Progenitor cell of endocrine pancreas (in vitro differentiated cells): Measurements from ENCODE around the gene SLAMF6. TPM values are rescaled to one million over a fixed set of nuclear protein-coding genes. Genes with fewer than 3 reads are reported as not detected.
"Not testable (repeated sequence)": the region's sequence is repeated elsewhere in the genome, so short reads cannot be mapped to it uniquely, and the experiment has no call there.

Experiments
- DNase-seq: peaks from one replicate; pipeline ENCODE4 v3.0.0; 2021; ENCODE audit warnings: low spot score; ENCODE audit not compliant: unreplicated experiment
- H3K27ac Mint-ChIP-seq: 2 replicates; pipeline ENCODE4 v1.8.0; 2021; ENCODE audit warnings: mild to moderate bottlenecking, moderate library complexity, mixed read lengths
- H3K27me3 Mint-ChIP-seq: 2 replicates; pipeline ENCODE4 v1.8.0; 2021; ENCODE audit warnings: mixed read lengths
- H3K36me3 Mint-ChIP-seq: 2 replicates; pipeline ENCODE4 v1.8.0; 2022; ENCODE audit warnings: mixed read lengths; ENCODE audit not compliant: insufficient read depth
- H3K4me1 Mint-ChIP-seq: 2 replicates; pipeline ENCODE4 v1.8.0; 2021; ENCODE audit warnings: low read depth, mixed read lengths
- H3K4me3 Mint-ChIP-seq: 2 replicates; pipeline ENCODE4 v1.8.0; 2021; ENCODE audit warnings: low read depth, mild to moderate bottlenecking, moderate library complexity, mixed read lengths
- H3K9me3 Mint-ChIP-seq: 2 replicates; pipeline ENCODE4 v1.8.0; 2021; ENCODE audit warnings: low read depth, mixed read lengths
- CTCF ChIP-seq: fragments of 200-600 bp; sonication (generic); IDR thresholded peaks from one replicate; pipeline ENCODE4 v1.5.0; 2021; ENCODE audit warnings: antibody characterized with exemption, mild to moderate bottlenecking; ENCODE audit not compliant: unreplicated experiment
- total RNA-seq: library from RNA; stranded (reverse); gene quantifications from 2 replicates; pipeline ENCODE4 v1.2.1, GENCODE V29; 2021

SLAMF6 gene
- total RNA-seq, 1 donor from 2014 or later: not detected

GRCh38 chr1:160489513-160490261 is 33.4 kb downstream of the SLAMF6 start:
- Mint-ChIP-seq H3K27me3 (no peaks in the 10 kb centered on the region), H3K4me1 (no peaks in the 10 kb centered on the region), H3K4me3 (no peak overlapping the region), H3K9me3 (no peaks in the 10 kb centered on the region), H3K36me3 (no peaks in the 10 kb centered on the region), H3K27ac (no peak overlapping the region)
- no peak for DNase-seq
- no peak for TF ChIP-seq CTCF

DNA sequence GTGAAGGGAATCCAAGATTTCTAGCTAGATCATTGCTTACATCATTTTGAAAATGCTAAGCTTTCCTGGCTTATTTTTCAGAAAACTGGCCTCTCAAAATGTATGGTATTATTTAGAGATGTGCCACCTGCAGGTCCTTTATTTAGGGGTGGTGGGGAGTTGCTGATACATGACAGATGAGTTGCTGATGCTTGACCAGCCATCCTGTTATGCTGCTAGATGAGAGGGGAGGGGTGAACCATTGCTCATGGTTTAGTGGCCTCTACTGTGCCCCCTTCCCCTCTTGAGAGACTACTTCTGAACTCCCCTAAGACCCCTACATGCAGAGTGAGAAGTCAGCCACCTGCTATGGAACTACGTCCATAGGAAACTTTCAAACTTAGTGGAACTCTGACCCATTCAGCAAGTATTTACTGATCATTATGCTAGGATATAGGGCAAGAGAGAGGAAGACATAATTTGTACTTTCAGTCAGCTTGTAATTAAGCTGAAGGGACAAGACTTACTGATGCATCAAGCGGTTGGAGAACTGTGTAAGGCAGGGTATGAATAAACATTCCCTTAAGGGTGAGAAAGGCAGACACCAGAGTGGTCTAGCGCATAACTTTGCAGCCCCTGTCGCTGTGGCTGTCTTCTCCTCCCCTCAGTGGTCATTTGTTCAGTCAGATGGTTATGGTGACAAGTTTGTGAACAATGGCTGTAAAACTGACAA is 34.6 kb downstream of the SLAMF6 start:
- no peak for TF ChIP-seq CTCF
- no peak for DNase-seq
- Mint-ChIP-seq H3K9me3 (no peaks in the 10 kb centered on the region), H3K27me3 (no peaks in the 10 kb centered on the region), H3K4me1 (no peaks in the 10 kb centered on the region), H3K4me3 (no peak overlapping the region), H3K27ac (no peak overlapping the region), H3K36me3 (no peaks in the 10 kb centered on the region)

DNA sequence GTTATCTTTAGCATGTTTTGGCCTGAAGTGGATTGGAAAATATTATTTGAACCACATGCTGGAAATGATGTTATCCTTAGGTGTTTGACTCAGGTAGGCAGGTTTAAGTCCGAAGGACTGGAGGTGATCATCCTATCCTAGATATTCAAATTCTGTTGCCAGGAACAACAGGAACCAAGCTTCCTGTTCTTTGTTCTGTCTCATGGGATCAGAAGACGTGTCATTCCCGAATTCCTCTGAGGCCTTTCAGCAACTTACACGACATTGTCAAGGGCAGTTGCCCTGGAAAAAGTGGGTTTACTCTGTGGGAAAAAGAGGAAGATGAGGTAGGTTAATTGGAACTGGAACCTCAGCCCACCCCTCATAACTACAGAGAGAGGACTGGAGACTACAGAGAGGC is 36.6 kb downstream of the SLAMF6 start:
- Mint-ChIP-seq H3K4me3 (no peak overlapping the region), H3K27ac (no peak overlapping the region), H3K27me3 (no peaks in the 10 kb centered on the region), H3K4me1 (no peaks in the 10 kb centered on the region), H3K9me3 (peaks cover 6% of the 10 kb centered on the region), H3K36me3 (no peaks in the 10 kb centered on the region)
- no peak for TF ChIP-seq CTCF
- no peak for DNase-seq

DNA sequence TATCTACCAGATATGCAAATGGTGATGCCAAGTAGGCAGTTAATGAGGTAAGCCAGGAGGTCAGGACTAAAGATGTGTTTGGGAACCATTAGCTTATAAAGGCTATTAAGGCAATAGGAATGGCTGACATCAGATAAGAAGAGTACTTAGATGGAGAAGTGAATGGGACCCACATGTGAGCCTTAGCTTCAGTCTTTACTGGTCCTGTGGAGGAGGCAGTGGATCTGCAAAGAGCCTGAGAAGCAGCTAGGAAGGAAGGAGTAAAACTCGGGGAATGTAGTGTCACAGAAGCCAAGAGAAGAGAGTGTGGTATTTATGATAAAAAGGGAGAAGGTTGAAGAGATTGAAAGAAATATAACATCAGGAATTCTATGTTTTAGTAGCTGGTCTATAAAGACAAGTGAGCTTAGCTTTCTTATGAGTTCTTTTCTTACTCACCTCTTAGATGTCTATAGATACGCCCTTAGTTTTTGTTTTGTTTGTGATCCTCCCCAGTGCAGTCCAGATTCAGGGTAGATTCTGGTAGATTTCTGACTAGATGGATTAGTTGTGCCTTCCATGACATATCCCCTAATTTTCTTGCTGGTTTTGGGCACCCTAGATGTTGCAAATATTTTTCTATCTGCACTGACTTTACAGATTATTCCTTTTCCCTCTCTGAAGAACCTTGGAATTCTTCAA is 39.4 kb downstream of the SLAMF6 start:
- Mint-ChIP-seq H3K4me3 (no peak overlapping the region), H3K4me1 (no peaks in the 10 kb centered on the region), H3K36me3 (peaks cover 1% of the 10 kb centered on the region), H3K27ac (no peak overlapping the region), H3K27me3 (no peaks in the 10 kb centered on the region), H3K9me3 (peaks cover 19% of the 10 kb centered on the region)
- TF ChIP-seq CTCF: no peak
- no peak for DNase-seq

DNA sequence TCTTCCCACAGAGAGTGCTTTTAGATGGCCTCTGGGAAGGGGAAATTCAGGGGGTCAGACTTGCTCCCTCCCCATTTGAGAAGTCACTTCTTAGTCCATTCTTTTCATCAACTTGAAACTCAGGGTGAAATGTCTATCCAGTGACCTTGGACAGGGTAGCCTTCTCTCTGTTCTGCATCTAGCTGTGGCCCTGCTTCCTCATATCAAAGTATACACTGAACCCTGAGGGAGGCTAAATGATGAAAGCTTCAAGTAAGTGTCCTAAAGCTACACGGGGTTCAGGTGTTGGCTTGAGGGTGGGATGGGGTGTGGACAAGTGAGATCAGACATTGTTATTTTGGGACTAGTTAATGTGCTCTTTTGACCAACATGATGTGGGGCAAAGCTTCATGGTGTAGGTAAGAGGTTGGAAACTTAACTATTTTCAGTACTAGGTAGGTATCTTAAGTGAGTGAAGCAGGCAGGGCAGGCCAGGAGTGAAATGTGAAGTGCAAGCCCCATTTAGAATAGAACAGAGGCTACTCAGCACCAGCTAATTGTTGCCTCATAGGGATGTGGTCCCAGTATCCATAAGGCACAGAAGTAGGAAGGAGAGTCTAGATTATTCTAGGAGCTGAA is 41.0 kb downstream of the SLAMF6 start:
- Mint-ChIP-seq H3K4me3 (no peak overlapping the region), H3K27ac (no peak overlapping the region), H3K4me1 (no peaks in the 10 kb centered on the region), H3K36me3 (peaks cover 3% of the 10 kb centered on the region), H3K9me3 (peaks cover 24% of the 10 kb centered on the region), H3K27me3 (no peaks in the 10 kb centered on the region)
- TF ChIP-seq CTCF: no peak
- DNase-seq: no peak

- not testable (repeated sequence) for H3K27me3 Mint-ChIP-seq, DNase-seq, H3K4me3 Mint-ChIP-seq, H3K36me3 Mint-ChIP-seq, H3K27ac Mint-ChIP-seq, H3K4me1 Mint-ChIP-seq
- H3K9me3 Mint-ChIP-seq: peaks cover 24% of the 10 kb centered on the region
Measured at GRCh38 chr1:160480781-160481180, 42.3 kb downstream of the SLAMF6 start.

DNA sequence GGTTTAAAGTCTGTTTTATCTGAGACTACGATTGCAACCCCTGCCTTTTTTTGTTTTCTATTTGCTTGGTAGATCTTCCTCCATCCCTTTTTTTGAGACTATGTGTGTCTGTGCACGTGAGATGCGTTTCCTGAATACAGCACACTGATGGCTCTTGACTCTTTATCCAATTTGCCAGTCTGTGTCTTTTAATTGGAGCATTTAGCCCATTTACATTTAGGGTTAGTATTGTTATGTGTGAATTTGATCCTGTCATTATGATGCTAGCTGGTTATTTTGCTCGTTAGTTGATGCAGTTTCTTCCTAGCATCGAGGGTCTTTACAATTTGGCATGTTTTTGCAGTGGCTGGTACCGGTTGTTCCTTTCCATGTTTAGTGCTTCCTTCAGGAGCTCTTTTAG is 44.0 kb downstream of the SLAMF6 start:
- H3K27me3 Mint-ChIP-seq, H3K36me3 Mint-ChIP-seq, DNase-seq, H3K4me1 Mint-ChIP-seq, H3K4me3 Mint-ChIP-seq, H3K27ac Mint-ChIP-seq: not testable (repeated sequence)
- H3K9me3 Mint-ChIP-seq: peaks cover 24% of the 10 kb centered on the region
